T-cell (primary cell): ENCODE data around the gene ZNF736. TPM values are rescaled to one million over a fixed set of nuclear protein-coding genes. Genes with fewer than 3 reads are reported as not detected.
"Not testable (repeated sequence)": the region's sequence is repeated elsewhere in the genome, so short reads cannot be mapped to it uniquely, and the experiment has no call there.

Source experiments
- ATAC-seq, 4 experiments: fragments of 200-7000 bp in 3 of 4; fragments of 150-1000 bp in 1 of 4; cut with Tn5 transposase; replicated peaks in 1 of 4; 1 replicate in 3 of 4; 2 replicates in 1 of 4; pipeline ENCODE4 v1.10.0; 2021; ENCODE audit warnings: moderate library complexity in 3 of 4, mild to moderate bottlenecking in 2 of 4, moderate number of reproducible peaks in 1 of 4
- CTCF ChIA-PET, 2 donors: fragments of 300-600 bp; sonication (Branson Sonifier 250); formaldehyde crosslinking; loops; one replicate each; lab custom pipeline; 2022; ENCODE audit warnings: antibody characterized with exemption in 2 of 2; lab: Charles Lee
- POLR2A ChIA-PET, 2 donors: fragments of 300-600 bp; sonication (Branson Sonifier 250); formaldehyde crosslinking; loops; one replicate each; lab custom pipeline; 2022; ENCODE audit warnings: antibody characterized with exemption in 2 of 2; lab: Charles Lee
- DNase-seq, 35 experiments: peaks; one replicate each; pipeline versions ENCODE4 v3.0.0 to v3.0.0-alpha.2; 2013 to 2023
- H3K27ac ChIP-seq: one replicate; pipeline ENCODE4 v1.5.1; 2013; ENCODE audit warnings: low read length
- H3K27me3 ChIP-seq, 2 experiments: replicated peaks in 1 of 2; 1 replicate in 1 of 2; 2 replicates in 1 of 2; pipeline versions ENCODE4 v1.6.1 to v1.7.0; 2013; ENCODE audit warnings: low read length in 1 of 2, mixed read lengths in 1 of 2; ENCODE audit not compliant: control insufficient read depth in 2 of 2, insufficient read depth in 2 of 2; ENCODE audit errors: extremely low read depth in 1 of 2
- H3K36me3 ChIP-seq, 2 donors: 1 replicate in 1 of 2; 2 replicates in 1 of 2; pipeline versions ENCODE4 v1.6.1 to v1.7.0; 2013; ENCODE audit warnings: low read length in 1 of 2; ENCODE audit not compliant: control insufficient read depth in 2 of 2, insufficient read depth in 1 of 2; ENCODE audit errors: extremely low read depth in 1 of 2
- H3K4me1 ChIP-seq, 2 experiments: 1 replicate in 1 of 2; 2 replicates in 1 of 2; pipeline versions ENCODE4 v1.6.1 to v1.7.0; 2013; ENCODE audit warnings: low read length in 2 of 2, mixed read lengths in 1 of 2; ENCODE audit not compliant: insufficient read depth in 2 of 2, control insufficient read depth in 1 of 2; ENCODE audit errors: extremely low read depth in 1 of 2
- H3K4me3 ChIP-seq, 2 donors: 1 replicate in 1 of 2; 2 replicates in 1 of 2; pipeline versions ENCODE4 v1.5.1 to v1.7.0; 2013; ENCODE audit warnings: mild to moderate bottlenecking in 2 of 2, low read length in 1 of 2, moderate library complexity in 1 of 2; ENCODE audit not compliant: control insufficient read depth in 1 of 2; ENCODE audit errors: extremely low read depth in 1 of 2
- H3K9me3 ChIP-seq: 2 replicates; pipeline ENCODE4 v1.7.0; 2013
- H3K27ac Mint-ChIP-seq, 2 donors: one replicate each; pipeline ENCODE4 v1.8.0; 2020 to 2021; ENCODE audit warnings: mild to moderate bottlenecking in 2 of 2, mixed read lengths in 2 of 2
- H3K27me3 Mint-ChIP-seq, 2 donors: one replicate each; pipeline ENCODE4 v1.8.0; 2021 to 2022; ENCODE audit warnings: mixed read lengths in 2 of 2
- H3K36me3 Mint-ChIP-seq: one replicate; pipeline ENCODE4 v1.8.0; 2021; ENCODE audit warnings: mixed read lengths
- H3K4me1 Mint-ChIP-seq, 3 donors: one replicate each; pipeline ENCODE4 v1.8.0; 2020 to 2022; ENCODE audit warnings: mixed read lengths in 3 of 3, mild to moderate bottlenecking in 1 of 3
- H3K4me3 Mint-ChIP-seq, 3 donors: one replicate each; pipeline ENCODE4 v1.8.0; 2020 to 2022; ENCODE audit warnings: mild to moderate bottlenecking in 3 of 3, mixed read lengths in 3 of 3, moderate library complexity in 3 of 3
- H3K9me3 Mint-ChIP-seq, 3 donors: one replicate each; pipeline ENCODE4 v1.8.0; 2020 to 2022; ENCODE audit warnings: mixed read lengths in 3 of 3
- WGBS: methylation state at CpG from one replicate; pipeline ENCODE4 v1.1.5; 2013; ENCODE audit warnings: missing lambda C conversion rate; ENCODE audit not compliant: insufficient coverage; 5-methylcytosine and 5-hydroxymethylcytosine counted together
- total RNA-seq, 35 experiments: library from RNA in 6 of 35; stranded (reverse) in 6 of 35; fragments of 120-200 nt in 1 of 35; gene quantifications; one replicate each; pipeline versions ENCODE4 v1.2.1 to v1.2.4 and lab custom pipeline; 2013 to 2026

Gene ZNF736
- total RNA-seq (10 to 100 TPM; 21.8 to 31.2 (median 24.2) TPM), total RNA-seq (lab: John Stamatoyannopoulos, UW) (24.4 to 79.3 (median 48.2) reads per million in 29 experiments)
- 26.5 TPM for total RNA-seq (2013)

- H3K27ac ChIP-seq: peak within 1 kb of the TSS; percentile 78
- peaks cover 13 to 22% of the 10 kb centered on the region in 2 experiments for H3K4me1 ChIP-seq
- Mint-ChIP-seq H3K4me1 (peaks cover 40 to 44% (median 44%) of the 10 kb centered on the region in 3 donors), H3K27me3 (no peaks in the 10 kb centered on the region), H3K36me3 (peaks cover 18% of the 10 kb centered on the region), H3K9me3 (no peaks in the 10 kb centered on the region), H3K27ac (peak within 1 kb of the TSS; percentile 92 to 97), H3K4me3 (peak within 1 kb of the TSS; percentile 94 to 98 (median 98))
- ChIA-PET POLR2A (interaction anchor here (0.5 to 1.4 kb wide), 6 partner anchors 14 to 1670 kb away, joined by 3 to 8 read pairs (median 4); partner anchors contain the start of genes ZNF680 (in 2 of the 2) and ZNF107 (in 1 of the 2)), CTCF (interaction anchor here in 1 of 2 donors (1.0 to 1.3 kb wide), 3 partner anchors 249 to 693 kb away, joined by 3 to 8 read pairs (median 4); partner anchors contain the start of genes ERV3-1 and ZNF680)
- WGBS: 2% methylated on average over 13 of the region's 33 CpGs
- DNase-seq (peak; percentile 69 to 92 (median 87)), ATAC-seq (peak; percentile 100)
- H3K9me3 ChIP-seq: no peaks in the 10 kb centered on the region
- H3K27me3 ChIP-seq: no peaks in the 10 kb centered on the region
- no peaks in the 10 kb centered on the region for H3K36me3 ChIP-seq
- peak within 1 kb of the TSS; percentile 95 to 97 for H3K4me3 ChIP-seq
Measured at GRCh38 chr7:64313740-64314491, at the start of gene ZNF736. Gene ZNF736, plus strand, starts transcription at chr7:64313961. Its CDS starts 190 bp downstream, at chr7:64314151.

- Histone ChIP-seq H3K4me3 (no peak overlapping the region), H3K9me3 (no peaks in the 10 kb centered on the region), H3K4me1 (no peaks in the 10 kb centered on the region), H3K36me3 (no peaks in the 10 kb centered on the region), H3K27me3 (no peaks in the 10 kb centered on the region), H3K27ac (no peak overlapping the region)
- no peak for DNase-seq
- Mint-ChIP-seq H3K4me1 (no peaks in the 10 kb centered on the region), H3K4me3 (no peak overlapping the region), H3K27ac (no peak overlapping the region), H3K27me3 (no peaks in the 10 kb centered on the region), H3K9me3 (peaks cover 20 to 33% (median 27%) of the 10 kb centered on the region in 3 donors), H3K36me3 (peaks cover 7% of the 10 kb centered on the region)
- ChIA-PET POLR2A (no interaction called here), CTCF (no interaction called here)
- no CpG with 5 or more reads among the region's 1 CpG for WGBS
- ATAC-seq: no peak
Measured at GRCh38 chr7:64266341-64266919, 47.3 kb upstream of the ZNF736 start.

GRCh38 chr7:64277630-64278029, 36.1 kb upstream of the ZNF736 start:
- Mint-ChIP-seq H3K4me3 (no peak overlapping the region), H3K9me3 (peaks cover 2 to 21% (median 7%) of the 10 kb centered on the region in 3 donors)
- no CpG with 5 or more reads among the region's 2 CpGs for WGBS

GRCh38 chr7:64294701-64295420, 18.9 kb upstream of the ZNF736 start:
- Histone ChIP-seq H3K9me3 (no peaks in the 10 kb centered on the region), H3K4me3 (no peak overlapping the region), H3K27me3 (no peaks in the 10 kb centered on the region), H3K4me1 (no peaks in the 10 kb centered on the region), H3K36me3 (no peaks in the 10 kb centered on the region), H3K27ac (no peak overlapping the region)
- Mint-ChIP-seq H3K27ac (no peak overlapping the region), H3K9me3 (no peaks in the 10 kb centered on the region), H3K27me3 (no peaks in the 10 kb centered on the region), H3K4me3 (no peak overlapping the region), H3K4me1 (no peaks in the 10 kb centered on the region), H3K36me3 (no peaks in the 10 kb centered on the region)
- no peak for ATAC-seq
- ChIA-PET CTCF (no interaction called here), POLR2A (no interaction called here)
- WGBS: no CpG with 5 or more reads among the region's 1 CpG
- DNase-seq: no peak

More at GRCh38 chr7:64277630-64278029, 36.1 kb upstream of the ZNF736 start:
- Mint-ChIP-seq H3K36me3 (no peaks in the 10 kb centered on the region), H3K27ac (no peak overlapping the region), H3K4me1 (no peaks in the 10 kb centered on the region), H3K27me3 (peaks cover 0 to 3% of the 10 kb centered on the region in 2 donors)
- Histone ChIP-seq H3K9me3 (peaks cover 4% of the 10 kb centered on the region), H3K4me1 (no peaks in the 10 kb centered on the region), H3K27ac (no peak overlapping the region), H3K4me3 (no peak overlapping the region), H3K27me3 (peaks cover 0 to 3% of the 10 kb centered on the region in 2 experiments), H3K36me3 (no peaks in the 10 kb centered on the region)
- ChIA-PET POLR2A (no interaction called here), CTCF (no interaction called here)
- ATAC-seq (no peak), DNase-seq (no peak)

GRCh38 chr7:64297418-64297817, 16.3 kb upstream of the ZNF736 start:
- H3K27ac Mint-ChIP-seq, H3K4me3 Mint-ChIP-seq, H3K9me3 Mint-ChIP-seq, H3K27me3 Mint-ChIP-seq, H3K4me3 ChIP-seq, H3K4me1 ChIP-seq, H3K9me3 ChIP-seq, H3K4me1 Mint-ChIP-seq, POLR2A ChIA-PET, H3K36me3 Mint-ChIP-seq, H3K36me3 ChIP-seq, DNase-seq, H3K27ac ChIP-seq, ATAC-seq, CTCF ChIA-PET, H3K27me3 ChIP-seq: not testable (repeated sequence)
- WGBS: no CpG with 5 or more reads among the region's 1 CpG
